Heart right ventricle (tissue), 16 donors: ENCODE results near the gene FAP. TPM values are rescaled to one million over a fixed set of nuclear protein-coding genes. Genes with fewer than 3 reads are reported as not detected.

ENCODE experiments used
- ATAC-seq, 8 donors: fragments of 200-7000 bp; cut with Tn5 transposase; one replicate each; pipeline ENCODE4 v1.9.1; 2020; ENCODE audit warnings: mild to moderate bottlenecking in 8 of 8, moderate library complexity in 8 of 8, moderate number of reproducible peaks in 1 of 8
- DNase-seq, 2 donors: peaks; one replicate each; pipeline ENCODE4 v3.0.0-alpha.2; 2020
- H3K27ac ChIP-seq, 10 donors: fragments of 200-600 bp; sonication (generic) in 2 of 10; one replicate each; pipeline versions ENCODE4 v1.5.0 to v1.8.0; 2020 to 2022; ENCODE audit warnings: mild to moderate bottlenecking in 3 of 10
- H3K27me3 ChIP-seq, 7 donors: fragments of 200-600 bp; one replicate each; pipeline ENCODE4 v1.8.0; 2021 to 2022; ENCODE audit warnings: mild to moderate bottlenecking in 2 of 7
- H3K36me3 ChIP-seq, 9 donors: fragments of 200-600 bp; sonication (generic) in 1 of 9; one replicate each; pipeline versions ENCODE4 v1.5.0 to v1.8.0; 2020 to 2022; ENCODE audit warnings: mild to moderate bottlenecking in 2 of 9
- H3K4me1 ChIP-seq, 9 donors: fragments of 200-600 bp; sonication (generic) in 1 of 9; one replicate each; pipeline versions ENCODE4 v1.5.0 to v1.8.0; 2020 to 2022; ENCODE audit warnings: mild to moderate bottlenecking in 4 of 9
- H3K4me3 ChIP-seq, 10 donors: fragments of 200-600 bp; sonication (generic) in 2 of 10; one replicate each; pipeline versions ENCODE4 v1.5.0 to v1.8.0; 2020 to 2022; ENCODE audit warnings: mild to moderate bottlenecking in 7 of 10, moderate library complexity in 2 of 10
- H3K9me3 ChIP-seq, 11 donors: fragments of 200-600 bp in 10 of 11; sonication (generic) in 2 of 11; one replicate each; pipeline versions ENCODE4 v1.5.0 to v1.8.0; 2013 to 2022; ENCODE audit warnings: mild to moderate bottlenecking in 2 of 11, control low read depth in 1 of 11, moderate library complexity in 1 of 11
- CTCF ChIP-seq, 9 donors: fragments of 200-600 bp; sonication (generic) in 2 of 9; IDR thresholded peaks; one replicate each; pipeline versions ENCODE4 v1.5.0 to v1.8.0; 2021 to 2022; ENCODE audit warnings: antibody characterized with exemption in 9 of 9, mild to moderate bottlenecking in 5 of 9, moderate library complexity in 1 of 9
- WGBS, 2 donors: extraction: QIAGEN DNeasy Blood & Tissue Kit; methylation state at CpG; one replicate each; pipeline ENCODE4 v1.1.7; 2013; ENCODE audit warnings: inconsistent platforms in 1 of 2; 5-methylcytosine and 5-hydroxymethylcytosine counted together
- intact Hi-C, 10 donors: fragments of 100-400 bp; cut with DNase I; formaldehyde crosslinking; loops; one replicate each; pipeline versions ENCODE4 v1.11.1 to v1.14.2; 2022
- polyA plus RNA-seq, 2 donors: library from polyadenylated mRNA; stranded (reverse); fragments of 200-250 nt; gene quantifications; one replicate each; pipeline ENCODE4 v1.2.3, GENCODE V29; 2013
- total RNA-seq, 10 donors: library from RNA; stranded (reverse); fragmentation: NEBNext Ultra II Directional in 3 of 10; extraction: Animal tissue kit (Norgen Biotek cat#: 25700) in 3 of 10; gene quantifications; one replicate each; pipeline versions ENCODE4 v1.2.1 to v1.2.4, GENCODE V29; 2021 to 2023
- donor health status: Arrhythmogenic right ventricular cardiomyopathy.
- donor health status: ischemic (EF 13 %, LVEDD 7.1; RV severe dilation, severe dysfunction).
- donor health status: healthy with polysubstance abuse.
- donor health status: DM: no; HTN: yes; CAD: no.
- donor health status: DM: no; HTN: no; CAD: no.
- donor health status: ischemic (EF 25% LVEDD 6.9; RV normal size, moderate dysfunction).
- donor health status: ischemic (EF 25% LVEDD 5.7; RV mildly dilated, moderate dysfunction).
- donor health status: healthy.
- donor health status: DM: yes; HTN: yes; CAD: no.
- donor health status: Ischemic cardiomyopathy.
- donor health status: ischemic (EF 35%, LVEDD 5.7; RV mildly dilated, moderate dysfunction).
- donor health status: nonischemic (EF 11% LVEDD 7.7; RV severe dilation, severe dysfunction).
- donor health status: DM: yes; HTN: yes; CAD: no.
- donor health status: PGD.
- donor health status: ischemic (EF 29% LVEDD 5.4; RV normal size, mild dysfunction).
- donor health status: nonischemic (EF 23%, LVEDD 6.1; RV moderate dilation, normal function).

Gene FAP
- total and polyA plus RNA-seq, 12 donors = 0.56 to 11.5 (median 2.2) TPM

- TF ChIP-seq CTCF (IDR thresholded peaks at IDR 0.05) = no peak
- no peak for ATAC-seq
- no peaks in the 10 kb centered on the region for H3K4me1 ChIP-seq
- intact Hi-C loops = no loop called here
- H3K4me3 ChIP-seq = no peak overlapping the region
- H3K36me3 ChIP-seq = peaks cover 0 to 8% (median 0%) of the 10 kb centered on the region in 9 donors
- no peaks in the 10 kb centered on the region for H3K27me3 ChIP-seq
- DNase-seq = no peak
- no peak overlapping the region for H3K27ac ChIP-seq
- H3K9me3 ChIP-seq = no peaks in the 10 kb centered on the region
Measured at GRCh38 chr2:162226836-162227235, 16.4 kb downstream of the FAP start.

GRCh38 chr2:162221064-162221463 is 22.2 kb downstream of the FAP start:
- peak; percentile 61 to 91 (median 81) for TF ChIP-seq CTCF (IDR thresholded peaks at IDR 0.05)
- Histone ChIP-seq H3K36me3 (peaks cover 0 to 8% (median 0%) of the 10 kb centered on the region in 9 donors), H3K4me1 (peaks cover 0 to 10% (median 0%) of the 10 kb centered on the region in 9 donors), H3K27ac (no peak overlapping the region), H3K27me3 (no peaks in the 10 kb centered on the region), H3K9me3 (no peaks in the 10 kb centered on the region), H3K4me3 (no peak overlapping the region)
- WGBS, 2 donors = 40 to 46% methylated on average over 11 of the region's 11 CpGs
- intact Hi-C loops = loop anchor here in 7 of 10 donors (1.0 to 5.0 kb wide), 5 partner anchors 76 to 81 kb away; no protein-coding TSS in a partner anchor
- peak in 7 of 8 donors; percentile 43 to 89 (median 76) for ATAC-seq
- DNase-seq = peak; percentile 46 to 69

DNA sequence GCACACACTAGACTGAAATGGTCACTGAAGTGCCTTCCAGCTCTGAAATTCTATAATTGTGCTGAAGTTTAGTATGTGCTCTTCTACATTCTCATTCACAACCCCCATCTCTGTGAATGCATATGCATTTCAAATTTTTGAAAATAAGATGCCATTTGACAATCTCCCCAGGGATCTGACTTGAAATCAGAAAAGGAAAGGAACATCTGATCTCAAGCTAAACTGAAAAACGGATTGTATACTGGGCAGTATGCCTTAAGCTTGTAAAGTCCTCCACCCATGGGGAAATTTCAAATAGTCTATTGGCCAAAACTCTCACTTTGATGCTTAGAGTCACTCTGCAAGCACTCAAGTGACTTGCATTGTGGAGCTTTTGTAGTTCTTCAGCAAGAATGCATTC is 22.9 kb downstream of the FAP start:
- Histone ChIP-seq H3K4me1 (peaks cover 0 to 10% (median 0%) of the 10 kb centered on the region in 9 donors), H3K4me3 (no peak overlapping the region), H3K27ac (peak overlapping the region in 1 of 10 donors; percentile 9), H3K36me3 (peaks cover 0 to 8% (median 0%) of the 10 kb centered on the region in 9 donors), H3K9me3 (no peaks in the 10 kb centered on the region), H3K27me3 (no peaks in the 10 kb centered on the region)
- TF ChIP-seq CTCF (IDR thresholded peaks at IDR 0.05) = no peak
- 53 to 65% methylated on average over 1 of the region's 1 CpG for WGBS, 2 donors
- DNase-seq (no peak), ATAC-seq (no peak)
- intact Hi-C loops = loop anchor here in 6 of 10 donors (2.0 to 5.0 kb wide), 4 partner anchors 77 to 82 kb away; no protein-coding TSS in a partner anchor

DNA sequence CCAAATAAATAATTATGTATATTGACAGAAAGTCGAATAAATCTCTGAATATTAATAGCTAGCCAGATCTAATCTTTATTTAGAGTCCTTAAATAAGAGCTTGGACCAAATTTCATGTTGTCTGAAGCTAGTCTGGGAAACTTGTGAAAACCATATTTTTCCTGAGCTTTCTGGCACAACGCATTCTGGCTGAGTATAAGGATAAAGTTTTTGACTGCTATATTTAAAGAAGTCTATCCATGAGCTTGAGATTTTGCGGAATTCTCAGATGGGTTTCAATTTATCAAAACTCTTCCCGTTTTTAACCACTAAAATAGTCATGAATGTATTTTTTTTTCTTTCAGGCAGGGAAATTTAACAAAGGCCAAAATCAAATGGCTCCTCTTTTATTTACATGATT is 23.8 kb downstream of the FAP start:
- Histone ChIP-seq H3K9me3 (no peaks in the 10 kb centered on the region), H3K4me3 (no peak overlapping the region), H3K4me1 (peaks cover 0 to 10% (median 0%) of the 10 kb centered on the region in 9 donors), H3K27ac (peak overlapping the region in 2 of 10 donors; percentile 9 to 14), H3K36me3 (peaks cover 0 to 12% (median 0%) of the 10 kb centered on the region in 9 donors), H3K27me3 (no peaks in the 10 kb centered on the region)
- 71 to 73% methylated on average over 4 of the region's 4 CpGs for WGBS, 2 donors
- TF ChIP-seq CTCF (IDR thresholded peaks at IDR 0.05) = no peak
- ATAC-seq (peak in 1 of 8 donors; percentile 39), DNase-seq (no peak)
- intact Hi-C loops = loop anchor here in 1 of 10 donors (5.0 kb wide), 1 partner anchor 78 kb away; no protein-coding TSS in a partner anchor
